GM12873 (cell line): ENCODE measurements around the gene PAK1.

ENCODE experiments used
- CTCF ChIP-seq: IDR thresholded peaks from 2 replicates; pipeline ENCODE4 v1.5.1; 2012; ENCODE audit warnings: low read depth, mild to moderate bottlenecking, moderate library complexity, low read length, control low read depth; ENCODE audit not compliant: insufficient read depth; ENCODE audit errors: missing control alignments

Gene PAK1

GRCh38 chr11:77396911-77397310, 77.0 kb downstream of the PAK1 start:
- no peak for TF ChIP-seq CTCF

GRCh38 chr11:77396305-77396704, 77.6 kb downstream of the PAK1 start:
- TF ChIP-seq CTCF = no peak

- no peak for TF ChIP-seq CTCF
Measured at GRCh38 chr11:77395460-77396173, 78.3 kb downstream of the PAK1 start.

- no peak for TF ChIP-seq CTCF
Measured at GRCh38 chr11:77392842-77393241, 81.1 kb downstream of the PAK1 start.

- TF ChIP-seq CTCF = no peak
Measured at GRCh38 chr11:77387701-77388100, 86.2 kb downstream of the PAK1 start.

GRCh38 chr11:77386178-77386577, 87.7 kb downstream of the PAK1 start:
- no peak for TF ChIP-seq CTCF

GRCh38 chr11:77384571-77384970, 89.3 kb downstream of the PAK1 start:
- no peak for TF ChIP-seq CTCF
